MCF 10A (cell line): Measurements from ENCODE around the gene MKLN1. TPM values are rescaled to one million over a fixed set of nuclear protein-coding genes. Genes with fewer than 3 reads are reported as not detected.
A peak's percentile ranks its signal among the peaks of the same experiment; 100 is the strongest.

ENCODE experiments used
- BruUV-seq: library from RNA; stranded (reverse); fragments of 400-500 nt; replicated peaks from 2 replicates; lab custom pipeline; 2021; lab: Mats Ljungman, UMichigan
- CTCF ChIA-PET: fragments of 300-600 bp; sonication (Branson Sonifier 250); formaldehyde crosslinking; extraction: SDS; loops from one replicate; lab custom pipeline; 2021; ENCODE audit warnings: antibody characterized with exemption, inconsistent platforms; lab: Yijun Ruan, JAX
- POLR2A ChIA-PET: fragments of 300-600, 350-650 bp; sonication (Branson Sonifier 250); formaldehyde crosslinking; extraction: SDS; loops from one replicate; lab custom pipeline; 2020; ENCODE audit warnings: antibody characterized with exemption, inconsistent platforms; lab: Yijun Ruan, JAX
- DNase-seq: peaks from one replicate; pipeline ENCODE4 v3.0.0-alpha.2; 2018; ENCODE audit not compliant: unreplicated experiment
- H3K27ac Mint-ChIP-seq: one replicate; pipeline ENCODE4 v1.8.0; 2022; ENCODE audit warnings: mild to moderate bottlenecking, low read depth, mixed read lengths; ENCODE audit not compliant: unreplicated experiment
- H3K27me3 Mint-ChIP-seq: one replicate; pipeline ENCODE4 v1.8.0; 2022; ENCODE audit warnings: mixed read lengths; ENCODE audit not compliant: insufficient read depth, unreplicated experiment
- H3K36me3 Mint-ChIP-seq: one replicate; pipeline ENCODE4 v1.8.0; 2022; ENCODE audit warnings: mild to moderate bottlenecking, moderate library complexity, mixed read lengths; ENCODE audit not compliant: insufficient read depth, unreplicated experiment
- H3K4me1 Mint-ChIP-seq: one replicate; pipeline ENCODE4 v1.8.0; 2022; ENCODE audit warnings: mixed read lengths; ENCODE audit not compliant: insufficient read depth, unreplicated experiment
- H3K4me3 Mint-ChIP-seq: one replicate; pipeline ENCODE4 v1.8.0; 2022; ENCODE audit warnings: mild to moderate bottlenecking, moderate library complexity, mixed read lengths; ENCODE audit not compliant: unreplicated experiment
- H3K9me3 Mint-ChIP-seq: one replicate; pipeline ENCODE4 v1.8.0; 2022; ENCODE audit warnings: mixed read lengths; ENCODE audit not compliant: unreplicated experiment
- intact Hi-C: fragments of 100-400 bp; cut with micrococcal nuclease; formaldehyde crosslinking; loops from 2 replicates; pipeline ENCODE4 v1.14.1; 2022
- total RNA-seq: library from RNA; stranded (reverse); gene quantifications from 2 replicates; pipeline ENCODE4 v1.2.3, GENCODE V29; 2022
- TF ChIP-seq, protein P1 (sequence below): fragments of 200-600 bp; IDR thresholded peaks from one replicate; pipeline ENCODE4 v1.8.0; 2022; ENCODE audit warnings: antibody characterized with exemption, mild to moderate bottlenecking; ENCODE audit not compliant: unreplicated experiment

MKLN1 gene
- total RNA-seq, 1 experiment from 2014 or later = 35.6 TPM

DNA sequence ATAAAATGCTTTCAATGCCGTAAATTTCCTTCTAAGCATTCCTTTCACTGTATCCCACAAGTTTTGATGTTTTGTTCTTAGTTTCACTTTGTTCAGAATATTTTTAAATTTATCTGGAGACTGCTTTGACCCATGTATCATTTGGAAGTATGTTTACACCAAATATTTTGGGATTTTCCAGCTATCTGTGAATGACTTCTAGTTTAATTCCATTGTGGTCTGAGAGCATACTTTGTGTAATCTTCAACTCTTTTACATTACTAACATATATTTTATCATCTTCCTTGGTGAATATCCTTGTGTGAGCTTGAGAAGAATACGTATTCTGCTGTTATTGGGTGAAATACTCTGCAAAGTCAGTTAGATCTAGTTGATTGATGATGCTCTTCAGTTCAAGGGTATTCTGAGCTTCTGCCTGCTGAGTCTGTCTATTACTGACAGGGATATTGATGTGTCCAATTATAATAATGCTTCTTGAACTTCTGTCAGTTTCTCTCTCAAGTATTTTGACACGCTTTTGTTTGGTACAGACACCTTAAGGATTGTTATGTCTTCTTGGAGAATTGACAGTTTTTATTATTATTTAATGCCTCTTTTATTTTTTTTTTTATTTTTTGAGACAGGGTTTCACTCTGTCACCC, 31.6 kb downstream of the MKLN1 start:
- Mint-ChIP-seq H3K4me3 (no peak overlapping the region), H3K27ac (no peak overlapping the region), H3K4me1 (peaks cover 24% of the 10 kb centered on the region), H3K27me3 (no peaks in the 10 kb centered on the region), H3K36me3 (peaks cover 13% of the 10 kb centered on the region), H3K9me3 (peaks cover 12% of the 10 kb centered on the region)
- TF ChIP-seq, protein P1, sequence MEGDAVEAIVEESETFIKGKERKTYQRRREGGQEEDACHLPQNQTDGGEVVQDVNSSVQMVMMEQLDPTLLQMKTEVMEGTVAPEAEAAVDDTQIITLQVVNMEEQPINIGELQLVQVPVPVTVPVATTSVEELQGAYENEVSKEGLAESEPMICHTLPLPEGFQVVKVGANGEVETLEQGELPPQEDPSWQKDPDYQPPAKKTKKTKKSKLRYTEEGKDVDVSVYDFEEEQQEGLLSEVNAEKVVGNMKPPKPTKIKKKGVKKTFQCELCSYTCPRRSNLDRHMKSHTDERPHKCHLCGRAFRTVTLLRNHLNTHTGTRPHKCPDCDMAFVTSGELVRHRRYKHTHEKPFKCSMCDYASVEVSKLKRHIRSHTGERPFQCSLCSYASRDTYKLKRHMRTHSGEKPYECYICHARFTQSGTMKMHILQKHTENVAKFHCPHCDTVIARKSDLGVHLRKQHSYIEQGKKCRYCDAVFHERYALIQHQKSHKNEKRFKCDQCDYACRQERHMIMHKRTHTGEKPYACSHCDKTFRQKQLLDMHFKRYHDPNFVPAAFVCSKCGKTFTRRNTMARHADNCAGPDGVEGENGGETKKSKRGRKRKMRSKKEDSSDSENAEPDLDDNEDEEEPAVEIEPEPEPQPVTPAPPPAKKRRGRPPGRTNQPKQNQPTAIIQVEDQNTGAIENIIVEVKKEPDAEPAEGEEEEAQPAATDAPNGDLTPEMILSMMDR = no peak
- POLR2A ChIA-PET = interaction anchor here (0.7 to 1.6 kb wide), 3 partner anchors 11 to 32 kb away, joined by 3 to 6 read pairs (median 4); partner anchors contain the start of gene MKLN1
- intact Hi-C loops = no loop called here
- no peak for DNase-seq
- CTCF ChIA-PET = no interaction called here
- BruUV-seq = no TSS peak

DNA sequence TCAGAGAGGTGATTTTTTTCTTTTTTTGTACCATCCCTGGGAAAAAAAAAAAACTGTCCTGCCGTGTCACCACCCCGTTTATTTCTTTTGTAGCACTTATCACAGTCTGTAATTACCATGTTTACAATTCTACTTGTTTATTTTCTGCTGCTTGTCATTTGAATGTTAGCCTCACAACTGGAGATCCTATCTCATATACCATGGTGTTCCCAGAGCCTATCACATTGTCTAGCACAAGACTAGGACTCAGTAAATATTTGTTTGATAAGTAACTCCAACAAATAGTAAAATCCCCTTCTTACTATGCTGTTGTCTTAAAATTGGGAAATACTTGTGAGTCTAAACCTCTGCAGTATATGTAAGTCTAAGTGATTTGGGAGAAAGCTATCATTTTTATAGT, 36.0 kb downstream of the MKLN1 start:
- Mint-ChIP-seq H3K9me3 (peaks cover 12% of the 10 kb centered on the region), H3K4me3 (no peak overlapping the region), H3K4me1 (peaks cover 26% of the 10 kb centered on the region), H3K36me3 (peaks cover 13% of the 10 kb centered on the region), H3K27me3 (no peaks in the 10 kb centered on the region), H3K27ac (no peak overlapping the region)
- TF ChIP-seq, protein P1 = no peak
- no peak for DNase-seq
- POLR2A ChIA-PET = interaction anchor here (0.6 to 1.1 kb wide), 2 partner anchors 12 to 297 kb away, joined by 3 to 4 read pairs; no protein-coding TSS in a partner anchor
- intact Hi-C loops = no loop called here
- BruUV-seq = no TSS peak
- CTCF ChIA-PET = interaction anchor here (0.6 to 0.7 kb wide), 2 partner anchors 21 to 296 kb away, joined by 3 read pairs; no protein-coding TSS in a partner anchor

DNA sequence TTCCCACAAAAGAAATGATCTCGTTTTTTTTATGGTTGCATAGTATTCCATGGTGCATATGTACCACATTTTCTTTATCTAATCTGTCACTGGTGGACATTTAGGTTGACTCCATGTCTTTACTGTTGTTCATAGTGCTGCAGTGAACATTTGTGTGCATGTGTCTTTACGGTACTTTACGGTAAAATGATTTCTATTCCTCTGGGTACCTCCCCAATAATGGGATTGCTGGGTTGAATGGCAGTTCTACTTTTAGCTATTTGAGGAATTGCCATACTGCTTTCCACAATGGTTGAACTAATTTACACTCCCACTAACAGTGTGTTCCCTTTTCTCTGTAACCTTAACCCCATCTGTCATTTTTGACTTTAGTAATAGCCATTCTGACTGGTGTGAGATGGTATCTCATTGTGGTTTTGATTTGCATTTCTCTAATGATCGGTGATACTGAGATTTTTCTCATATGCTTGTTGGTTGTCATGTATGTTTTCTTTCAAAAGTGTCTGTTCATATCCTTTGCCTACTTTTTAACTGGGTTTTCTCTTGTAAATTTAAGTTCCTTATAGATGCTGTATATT, 37.2 kb downstream of the MKLN1 start:
- no peak overlapping the region for H3K4me3 Mint-ChIP-seq
- POLR2A ChIA-PET = interaction anchor here (0.6 to 1.5 kb wide), 4 partner anchors 13 to 365 kb away, joined by 3 to 5 read pairs (median 4); partner anchors contain the start of gene MKLN1
- no peak overlapping the region for H3K27ac Mint-ChIP-seq
- BruUV-seq = no TSS peak
- TF ChIP-seq, protein P1 = no peak
- CTCF ChIA-PET = no interaction called here
- H3K9me3 Mint-ChIP-seq = peaks cover 12% of the 10 kb centered on the region
- intact Hi-C loops = no loop called here
- peaks cover 13% of the 10 kb centered on the region for H3K36me3 Mint-ChIP-seq
- DNase-seq = no peak
- no peaks in the 10 kb centered on the region for H3K27me3 Mint-ChIP-seq
- H3K4me1 Mint-ChIP-seq = peaks cover 26% of the 10 kb centered on the region

DNA sequence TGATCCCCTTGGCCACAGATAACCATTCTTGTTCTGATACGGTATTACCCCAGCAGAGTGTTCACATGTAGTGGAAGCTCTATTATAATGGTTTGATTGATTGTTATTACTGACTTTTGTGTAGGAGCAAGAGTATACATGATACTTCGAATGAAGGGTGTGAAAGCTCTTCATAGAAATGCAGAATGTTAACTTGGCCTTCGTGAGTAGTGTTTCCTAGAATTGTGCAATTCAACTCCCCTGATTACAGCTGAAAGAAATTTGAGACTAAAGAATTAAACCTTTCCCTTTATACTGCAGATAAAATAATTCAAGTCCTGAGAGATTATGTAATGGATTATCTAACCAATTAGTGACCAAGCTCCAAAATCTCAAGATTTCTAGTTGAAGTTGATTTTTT, 38.2 kb downstream of the MKLN1 start:
- POLR2A ChIA-PET = interaction anchor here (1.1 to 1.5 kb wide), 3 partner anchors 14 to 38 kb away, joined by 3 to 5 read pairs (median 4); partner anchors contain the start of gene MKLN1
- CTCF ChIA-PET = interaction anchor here (0.6 kb wide), 1 partner anchor 212 kb away, joined by 4 read pairs; no protein-coding TSS in a partner anchor
- H3K27ac Mint-ChIP-seq = peak overlapping the region; percentile 21
- DNase-seq = peak; percentile 41
- H3K36me3 Mint-ChIP-seq = peaks cover 13% of the 10 kb centered on the region
- intact Hi-C loops = no loop called here
- no TSS peak for BruUV-seq
- H3K4me1 Mint-ChIP-seq = peaks cover 29% of the 10 kb centered on the region
- H3K9me3 Mint-ChIP-seq = peaks cover 12% of the 10 kb centered on the region
- TF ChIP-seq, protein P1 = no peak
- H3K27me3 Mint-ChIP-seq = no peaks in the 10 kb centered on the region
- H3K4me3 Mint-ChIP-seq = no peak overlapping the region
